VCaP (cell line): ENCODE measurements around the gene AHSG.

Experiments
- H3K27ac ChIP-seq: fragments of 450-650 bp; 2 replicates; pipeline ENCODE4 v1.5.1; 2017
- CTCF ChIP-seq: fragments of 450-650 bp; conservative IDR thresholded peaks from 2 replicates; pipeline ENCODE4 v1.5.1; 2017; ENCODE audit warnings: mild to moderate bottlenecking, moderate library complexity

The AHSG gene

DNA sequence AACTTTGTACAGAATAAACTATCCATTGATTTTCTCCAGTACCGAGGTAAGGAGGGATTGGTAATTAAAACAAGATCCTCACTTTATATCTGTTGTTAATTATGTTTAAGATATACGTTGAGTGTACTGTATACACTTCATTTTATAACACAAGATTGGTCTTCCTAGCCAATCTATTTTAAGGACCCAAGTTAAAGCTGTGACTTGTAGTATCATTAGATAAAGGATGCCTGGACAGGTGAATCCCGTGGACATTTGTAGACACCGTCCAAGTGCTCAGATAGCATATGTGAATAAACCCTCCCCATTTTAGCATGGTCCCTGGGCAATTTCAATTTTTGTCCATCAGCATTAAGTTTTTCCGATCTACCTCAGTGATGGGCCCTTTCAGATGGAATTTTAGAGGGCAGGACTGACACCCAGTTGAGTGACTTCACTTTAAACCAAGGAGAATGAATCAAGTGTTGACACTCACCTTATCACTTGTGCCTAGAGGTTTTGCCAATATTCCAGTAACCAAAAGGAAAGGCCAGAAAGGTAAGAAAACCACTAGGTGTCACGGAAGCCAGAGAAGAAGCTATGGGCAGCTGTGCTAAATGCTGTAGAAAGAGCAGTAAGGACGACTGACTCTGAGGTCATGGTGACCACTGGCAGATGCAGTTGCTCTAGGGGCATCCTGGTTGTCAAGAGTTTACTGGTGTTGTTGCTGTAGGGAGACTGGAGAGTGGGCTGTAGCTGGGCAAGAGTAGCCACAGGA, 9.2 kb downstream of the AHSG start:
- H3K27ac ChIP-seq, result no peak overlapping the region
- TF ChIP-seq CTCF, result no peak

DNA sequence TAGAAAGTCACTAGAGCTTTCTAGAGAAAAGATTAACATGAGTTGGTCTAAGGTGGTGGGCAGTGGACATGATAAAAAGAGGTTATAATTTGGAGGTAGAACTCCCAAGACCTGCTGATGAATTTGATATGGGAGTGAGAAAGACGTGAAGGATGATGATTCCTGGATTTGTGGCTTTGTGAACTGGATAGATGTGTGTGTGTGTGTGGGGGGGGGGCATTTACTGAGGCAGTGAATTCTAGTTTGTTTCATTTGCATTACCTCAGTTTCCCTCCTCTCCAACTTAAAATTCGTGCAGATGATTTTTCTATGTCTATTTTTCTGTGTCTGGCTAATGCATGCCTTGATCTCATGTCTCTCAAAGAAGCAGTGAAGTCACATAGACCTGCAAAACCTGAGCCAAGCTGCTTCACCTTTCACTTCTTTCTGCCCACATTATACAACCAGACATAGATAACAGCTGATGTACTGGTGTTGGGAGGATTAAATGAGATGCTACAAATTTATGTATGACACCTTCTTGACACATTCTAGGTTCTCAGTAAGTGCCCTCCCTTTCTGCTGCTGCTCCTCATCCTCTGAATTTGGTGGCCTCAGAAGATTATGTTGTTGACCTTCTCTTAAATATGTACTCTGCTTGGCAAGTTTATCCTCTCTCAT, 9.9 kb downstream of the AHSG start:
- no peak for TF ChIP-seq CTCF
- H3K27ac ChIP-seq, result no peak overlapping the region

DNA sequence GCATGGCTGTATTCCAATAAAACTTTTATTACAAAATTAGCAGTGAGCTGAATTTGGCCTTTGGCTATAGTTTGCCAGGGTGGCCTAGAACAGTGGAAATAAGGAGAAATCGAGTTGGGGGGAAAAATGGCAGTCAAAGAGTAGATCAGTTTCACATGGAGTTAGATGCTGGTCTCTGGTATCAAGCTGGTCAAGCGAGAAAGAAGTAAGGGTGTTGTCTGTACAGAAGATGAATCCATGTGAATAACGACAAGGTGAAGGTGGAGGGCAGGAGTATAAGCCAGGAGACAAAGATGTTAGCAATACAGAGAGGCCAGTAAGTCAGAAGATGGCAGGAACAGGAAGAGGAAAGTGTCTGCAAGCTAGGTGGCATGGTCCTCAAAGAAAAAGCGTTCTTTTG, 11.7 kb downstream of the AHSG start:
- TF ChIP-seq CTCF, result no peak

DNA sequence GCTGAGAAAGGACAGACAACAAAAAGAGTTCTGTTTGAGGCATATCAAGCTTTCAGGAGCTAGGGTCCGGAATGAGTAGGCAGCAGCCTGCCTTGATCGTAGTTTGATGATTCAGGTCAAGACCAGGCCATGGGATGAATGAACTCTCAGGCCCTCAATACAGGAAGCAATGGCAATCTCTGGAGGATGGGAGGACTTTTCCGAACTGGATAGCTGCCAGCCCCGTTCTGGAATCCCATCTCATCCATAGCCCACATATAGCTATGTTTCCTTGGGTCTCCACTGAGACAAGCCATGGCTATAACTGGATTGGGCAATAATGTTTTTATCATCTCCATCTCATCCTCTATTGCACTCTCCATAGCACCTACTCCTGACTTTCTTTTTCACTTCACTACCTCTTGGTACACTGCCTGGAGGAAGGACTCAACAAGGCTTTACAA, 12.8 kb downstream of the AHSG start:
- H3K27ac ChIP-seq, result no peak overlapping the region
- TF ChIP-seq CTCF, result no peak

More for the DNA sequence above, 11.7 kb downstream of the AHSG start:
- no peak overlapping the region for H3K27ac ChIP-seq

DNA sequence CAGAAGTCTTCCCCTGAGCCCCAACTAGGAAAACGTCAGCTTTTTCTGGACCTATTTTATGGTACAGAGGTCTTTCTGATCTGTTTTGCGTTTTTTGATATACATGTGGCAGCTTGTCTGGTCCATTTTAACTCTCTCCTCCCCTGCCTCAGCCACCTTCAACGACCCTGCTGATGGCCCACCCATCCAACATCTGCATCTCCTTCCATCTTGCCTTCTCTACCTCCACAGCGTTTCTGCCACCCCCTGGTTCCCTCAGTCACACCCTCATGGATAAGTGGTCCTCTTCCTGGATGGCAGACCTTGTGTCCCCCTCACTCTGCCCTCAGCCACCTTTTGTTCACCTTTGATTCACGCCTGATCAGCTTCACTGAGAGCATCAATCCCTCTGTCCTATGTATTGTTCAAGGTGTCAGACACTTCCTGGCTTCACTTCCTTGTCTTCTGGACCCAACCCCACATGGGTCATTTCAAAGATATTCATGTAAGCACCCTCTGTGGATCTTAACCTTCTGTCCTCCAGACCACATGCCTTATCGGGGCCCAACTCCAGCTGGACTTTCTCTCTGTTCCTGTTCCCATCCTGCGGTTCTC, 13.5 kb downstream of the AHSG start:
- TF ChIP-seq CTCF, result no peak
- H3K27ac ChIP-seq, result no peak overlapping the region

- TF ChIP-seq CTCF, result no peak
- no peak overlapping the region for H3K27ac ChIP-seq
Observed at GRCh38 chr3:186627852-186628414, 15.1 kb downstream of the AHSG start.

GRCh38 chr3:186628756-186629155, 15.9 kb downstream of the AHSG start:
- TF ChIP-seq CTCF, result no peak
- H3K27ac ChIP-seq, result no peak overlapping the region
